SK-N-SH treated with all-trans-retinoic acid at 6 μM for 48 hours (cell line): ENCODE results near the gene A1CF.

Source experiments
- PATZ1 ChIP-seq: fragments of 250-450 bp; sonication (Bioruptor Pico); IDR thresholded peaks from 2 replicates; pipeline ENCODE4 v1.8.0; 2020; ENCODE audit warnings: mild to moderate bottlenecking, moderate library complexity, borderline replicate concordance
- PPARA ChIP-seq: fragments of 250-450 bp; sonication (Bioruptor Pico); IDR thresholded peaks from 2 replicates; pipeline ENCODE4 v1.5.0; 2020; ENCODE audit warnings: mild to moderate bottlenecking, borderline replicate concordance
- ZFP3 ChIP-seq: fragments of 250-450 bp; sonication (Bioruptor Pico); IDR thresholded peaks from 2 replicates; pipeline ENCODE4 v1.5.0; 2020; ENCODE audit warnings: mild to moderate bottlenecking, moderate library complexity
- ZFP30 ChIP-seq: fragments of 450-650 bp; formaldehyde crosslinking; IDR thresholded peaks from 2 replicates; pipeline ENCODE4 v1.5.0; 2022; ENCODE audit warnings: mild to moderate bottlenecking, moderate library complexity

- no peak for TF ChIP-seq ZFP3 (CRISPR knock-in tag)
- no peak for TF ChIP-seq PPARA (CRISPR knock-in tag)
- TF ChIP-seq PATZ1 (CRISPR knock-in tag), result no peak
- no peak for TF ChIP-seq ZFP30 (CRISPR knock-in tag)
Measured at GRCh38 chr10:50796693-50797092, 88.7 kb downstream of the A1CF start.
